EH (cell line): ENCODE measurements around the gene EML6.

Experiments used
- DNase-seq: peaks from one replicate; pipeline ENCODE4 v3.0.0-alpha.2; 2015; ENCODE audit warnings: low read depth

EML6 gene

GRCh38 chr2:54880428-54880827, 157.0 kb downstream of the EML6 start:
- no peak for DNase-seq

GRCh38 chr2:54881759-54882158, 158.3 kb downstream of the EML6 start:
- DNase-seq, result no peak

- no peak for DNase-seq
Observed at GRCh38 chr2:54885891-54886290, 162.4 kb downstream of the EML6 start.

- DNase-seq, result no peak
Observed at GRCh38 chr2:54887850-54888545, 164.5 kb downstream of the EML6 start.

GRCh38 chr2:54889053-54889452, 165.6 kb downstream of the EML6 start:
- no peak for DNase-seq

GRCh38 chr2:54891909-54892308, 168.4 kb downstream of the EML6 start:
- DNase-seq, result peak; percentile 11

GRCh38 chr2:54894467-54894866, 171.0 kb downstream of the EML6 start:
- DNase-seq, result no peak

GRCh38 chr2:54895730-54896129, 172.3 kb downstream of the EML6 start:
- DNase-seq, result peak; percentile 52

- DNase-seq, result no peak
Observed at GRCh38 chr2:54897420-54898310, 174.2 kb downstream of the EML6 start.

- DNase-seq, result no peak
Observed at GRCh38 chr2:54898456-54899226, 175.2 kb downstream of the EML6 start.

- peak; percentile 77 for DNase-seq
Observed at GRCh38 chr2:54899576-54900200, 176.2 kb downstream of the EML6 start.

GRCh38 chr2:54901224-54901986, 177.9 kb downstream of the EML6 start:
- DNase-seq, result no peak

- DNase-seq, result no peak
Observed at GRCh38 chr2:54902763-54903162, 179.3 kb downstream of the EML6 start.

GRCh38 chr2:54903736-54904554, 180.5 kb downstream of the EML6 start:
- peak; percentile 100 for DNase-seq

GRCh38 chr2:54904836-54905235, 181.4 kb downstream of the EML6 start:
- DNase-seq, result no peak

GRCh38 chr2:54906716-54907115, 183.3 kb downstream of the EML6 start:
- DNase-seq, result no peak

GRCh38 chr2:54907663-54908062, 184.2 kb downstream of the EML6 start:
- DNase-seq, result no peak

GRCh38 chr2:54908591-54908990, 185.1 kb downstream of the EML6 start:
- DNase-seq, result no peak

- peak; percentile 78 for DNase-seq
Observed at GRCh38 chr2:54909001-54909400, 185.5 kb downstream of the EML6 start.

- DNase-seq, result no peak
Observed at GRCh38 chr2:54912305-54912704, 188.8 kb downstream of the EML6 start.
